ENCODE results near the gene ZNF367.
A peak's percentile ranks its signal among the peaks of the same experiment; 100 is the strongest.

ZNF367 gene

DNA sequence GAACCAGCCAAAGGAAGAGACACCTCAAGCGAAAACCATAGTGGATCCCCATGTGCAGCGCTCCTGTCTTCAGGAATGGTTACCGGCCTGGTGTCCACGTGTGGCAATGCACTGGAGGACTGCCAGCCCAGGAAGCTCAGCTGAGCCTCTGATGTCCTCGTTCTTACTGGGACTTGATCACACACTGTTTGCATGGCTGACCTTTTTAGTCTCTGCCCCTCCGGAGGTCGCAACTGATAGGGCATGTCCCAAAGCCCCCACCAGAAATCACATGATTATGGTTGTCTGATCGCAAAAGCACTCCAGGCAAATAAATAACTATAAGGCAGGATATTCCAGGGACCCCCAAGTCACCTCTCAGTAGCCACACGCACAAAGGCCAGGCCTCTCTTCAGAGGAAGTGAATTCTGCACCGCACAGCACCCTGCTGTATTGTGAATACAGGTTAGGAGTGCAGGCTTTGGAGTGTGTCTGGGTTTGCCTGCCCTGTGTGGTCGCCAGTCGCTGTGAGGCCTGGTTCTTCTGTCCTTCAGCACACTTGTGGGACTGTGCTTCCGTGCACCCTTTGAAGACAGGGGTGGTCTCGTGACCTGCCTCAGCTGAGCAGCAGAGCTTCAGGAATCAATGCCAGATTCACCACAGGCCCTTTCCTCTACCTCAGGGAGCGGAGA, 18.4 kb upstream of the ZNF367 start:
- DNase-seq, result no peak

DNA sequence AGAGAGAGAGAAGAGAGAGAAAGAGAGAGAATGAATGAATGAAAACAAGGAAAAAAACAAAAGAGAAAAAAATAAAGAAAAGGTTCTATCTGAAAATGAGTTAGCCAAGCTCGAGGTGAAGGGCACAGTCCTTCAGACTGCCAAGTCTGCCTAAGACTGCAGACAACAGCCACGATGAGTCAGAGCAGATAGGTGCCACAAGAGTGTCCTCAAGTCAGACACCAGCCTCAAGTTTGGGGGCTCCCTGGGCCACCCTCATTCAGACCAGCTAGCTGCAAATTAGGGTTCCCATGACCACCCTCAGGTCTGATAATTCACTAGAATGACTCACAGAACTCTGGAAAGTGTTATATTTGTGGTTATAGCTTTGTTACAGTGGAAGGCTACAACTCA, 17.9 kb upstream of the ZNF367 start:
- no peak for DNase-seq

DNA sequence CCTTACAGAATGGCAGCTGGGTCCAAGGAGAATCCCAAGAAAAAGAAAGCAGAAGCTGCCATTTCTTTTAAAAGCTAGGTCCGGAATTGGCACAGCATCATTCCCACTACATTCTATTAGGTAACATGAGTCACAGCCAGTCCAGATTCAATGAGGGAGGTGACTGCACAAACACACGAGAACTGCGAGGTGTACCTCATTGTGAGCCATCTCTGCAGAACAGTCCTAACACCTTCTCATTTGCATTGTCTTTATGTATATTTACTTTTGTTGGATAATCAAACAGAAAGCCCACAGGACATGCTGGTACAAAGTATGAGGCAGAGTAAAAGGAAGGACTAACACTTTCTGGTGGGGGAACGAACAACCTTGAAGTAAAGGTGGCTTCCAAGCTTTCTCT, 17.2 kb upstream of the ZNF367 start:
- DNase-seq, result no peak

DNA sequence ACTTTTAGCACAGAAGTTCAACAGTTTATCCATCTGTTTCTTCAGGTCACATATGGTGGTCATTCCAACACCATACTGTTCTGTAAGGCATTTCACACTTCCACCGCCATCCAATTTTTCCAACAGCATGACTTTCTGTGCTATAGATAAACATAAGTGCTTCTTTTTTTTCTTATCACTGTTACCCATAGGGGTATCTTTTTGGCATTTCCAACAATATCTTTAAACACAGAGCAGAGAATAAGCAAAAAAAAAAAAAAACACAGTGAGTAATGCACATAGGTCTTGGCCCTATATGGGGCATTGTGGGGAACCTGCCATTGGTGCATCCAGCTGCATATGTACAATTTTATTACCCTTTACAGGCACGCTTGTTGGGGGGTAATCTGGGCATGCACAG, 12.2 kb upstream of the ZNF367 start:
- DNase-seq, result no peak

DNA sequence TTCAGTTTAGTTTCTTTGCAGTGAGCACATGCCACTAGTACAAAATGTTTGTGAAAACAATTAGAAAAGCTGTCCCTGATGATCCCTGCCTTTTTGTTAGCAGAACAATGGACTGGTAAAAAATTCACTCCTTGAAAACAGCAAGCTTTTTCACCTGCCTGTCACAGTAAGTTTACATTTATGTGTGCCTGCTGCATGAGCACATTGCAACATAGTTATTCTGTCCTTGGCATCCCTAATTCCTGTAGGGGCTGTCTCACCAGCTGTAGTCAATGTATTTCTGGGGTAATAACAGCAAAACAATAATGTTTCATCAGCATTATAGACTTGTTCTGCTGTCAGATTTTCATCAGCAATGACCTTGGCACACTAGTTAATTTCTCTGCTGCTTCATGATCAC, 11.6 kb upstream of the ZNF367 start:
- DNase-seq, result no peak

DNA sequence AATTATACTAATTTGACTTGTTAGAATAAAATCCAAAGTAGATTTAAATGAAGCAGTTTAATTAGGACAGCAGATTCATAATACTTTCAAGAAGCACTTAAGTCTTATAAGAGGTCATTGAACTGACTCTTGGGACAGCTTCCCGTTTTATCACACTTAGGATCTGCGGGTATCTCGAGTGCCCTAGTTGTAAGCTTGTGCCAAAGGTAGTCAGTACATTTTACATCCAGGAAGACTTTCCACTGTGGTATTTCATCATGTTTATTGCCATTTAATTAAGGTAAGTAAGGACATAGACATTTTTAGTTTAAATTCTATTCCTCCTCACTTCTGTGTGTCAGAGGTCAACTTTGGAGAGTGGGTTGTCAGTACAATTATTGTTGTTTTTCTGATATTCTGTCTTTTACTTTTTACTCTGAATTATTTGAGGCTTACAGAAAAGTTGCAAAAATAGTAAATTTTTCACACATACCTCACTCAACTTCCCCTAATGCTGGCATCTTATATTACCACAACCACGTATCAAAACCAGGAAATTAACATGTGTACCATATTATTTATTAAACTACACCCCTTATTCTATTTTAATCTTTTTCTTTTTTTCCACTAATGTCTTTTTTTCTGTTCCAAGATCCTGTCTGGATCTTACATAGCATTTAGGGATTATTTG, 7.5 kb upstream of the ZNF367 start:
- no peak for DNase-seq

DNA sequence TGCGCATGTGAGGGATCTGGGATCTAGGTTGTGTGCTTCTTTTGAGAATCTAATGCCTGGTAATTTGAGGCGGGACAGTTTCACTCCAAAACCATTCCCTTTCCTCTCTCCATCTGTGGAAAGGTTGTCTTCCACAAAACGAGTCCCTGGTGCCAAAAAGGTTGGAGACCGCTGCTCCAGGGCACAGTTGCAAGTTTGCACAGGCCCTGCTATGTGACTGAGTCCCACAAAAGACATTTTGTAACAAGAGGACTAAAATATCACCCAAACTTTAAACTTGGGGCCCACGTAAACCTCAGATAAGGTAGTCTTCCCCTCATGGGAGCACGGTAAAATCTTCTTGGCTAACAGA, 5.8 kb upstream of the ZNF367 start:
- DNase-seq, result no peak

DNA sequence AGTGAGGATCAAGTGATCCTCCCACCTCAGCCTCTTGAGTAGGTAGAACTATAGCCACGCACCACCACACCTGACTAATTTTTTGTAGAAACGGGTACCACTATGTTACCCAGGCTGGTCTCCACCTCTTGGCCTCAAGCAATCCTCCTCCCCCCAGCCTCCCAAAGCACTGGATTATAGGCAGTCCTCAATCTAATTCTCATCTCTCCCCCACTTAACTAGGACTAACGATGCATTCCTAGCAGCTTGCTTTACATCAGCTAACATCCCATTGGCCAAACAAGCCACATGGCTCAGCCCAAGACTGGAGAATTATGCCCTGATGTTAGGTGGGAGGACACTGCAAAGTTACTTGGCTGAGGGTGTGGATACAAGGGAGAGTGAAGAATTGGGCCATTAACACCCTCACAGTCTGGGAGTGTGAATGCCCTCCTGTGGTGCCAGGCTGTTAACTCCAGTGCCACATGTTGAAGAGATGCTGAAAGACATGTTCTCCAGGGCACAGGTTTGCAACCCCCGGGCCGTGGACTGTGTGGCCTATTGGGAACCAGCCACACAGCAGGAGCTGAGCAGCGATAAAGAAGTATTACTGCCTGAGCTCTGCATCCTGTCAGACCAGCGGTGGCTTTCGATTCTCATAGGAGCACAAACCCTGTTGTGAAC, 5.3 kb upstream of the ZNF367 start:
- no peak for DNase-seq

DNA sequence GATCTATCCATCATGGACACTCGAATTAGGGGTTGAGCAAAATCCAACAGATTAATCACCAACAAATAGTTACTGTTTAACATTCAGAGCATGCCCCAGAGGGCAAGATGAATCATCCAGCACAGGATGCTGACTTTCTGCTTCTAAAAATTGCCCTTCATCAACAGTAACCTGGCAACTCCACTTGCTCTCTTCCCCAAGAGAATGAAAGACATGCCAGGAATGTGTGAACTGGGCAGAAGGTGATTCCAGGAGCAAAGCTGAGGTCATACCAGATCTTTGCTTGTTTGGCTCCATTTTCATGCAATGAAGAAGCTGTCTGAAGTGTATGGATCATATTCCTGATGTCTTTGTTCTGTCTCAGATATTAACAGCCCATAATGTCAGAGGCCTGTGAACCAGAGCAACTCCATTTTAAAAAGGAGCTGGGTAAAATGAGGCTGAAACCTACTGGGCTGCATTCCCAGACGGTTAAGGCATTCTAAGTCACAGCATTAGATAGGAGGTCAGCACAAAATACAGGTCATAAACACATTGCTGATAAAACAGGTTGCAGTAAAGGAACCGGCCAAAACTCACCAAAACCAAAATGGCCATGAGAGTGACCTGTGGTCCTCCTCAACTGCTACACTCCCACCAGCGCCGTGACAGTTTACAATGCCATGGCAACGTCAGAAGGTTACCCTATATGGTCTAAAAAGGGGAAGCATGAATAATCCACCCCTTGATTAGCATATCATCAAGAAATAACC, 2.5 kb upstream of the ZNF367 start:
- DNase-seq, result no peak

DNA sequence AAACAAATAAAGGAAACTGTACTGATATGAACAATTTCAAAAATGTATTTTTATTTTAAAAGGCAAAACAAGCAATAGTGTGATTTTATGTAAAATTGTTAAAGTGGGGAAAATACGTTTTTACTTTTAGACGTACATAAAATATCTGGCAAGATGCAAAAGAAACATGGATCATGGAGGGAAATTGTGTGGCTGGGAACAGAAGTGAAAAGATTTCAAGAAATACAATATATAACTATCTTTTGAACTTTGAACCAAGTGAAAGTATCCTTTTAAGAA, 1.5 kb upstream of the ZNF367 start:
- DNase-seq, result no peak

DNA sequence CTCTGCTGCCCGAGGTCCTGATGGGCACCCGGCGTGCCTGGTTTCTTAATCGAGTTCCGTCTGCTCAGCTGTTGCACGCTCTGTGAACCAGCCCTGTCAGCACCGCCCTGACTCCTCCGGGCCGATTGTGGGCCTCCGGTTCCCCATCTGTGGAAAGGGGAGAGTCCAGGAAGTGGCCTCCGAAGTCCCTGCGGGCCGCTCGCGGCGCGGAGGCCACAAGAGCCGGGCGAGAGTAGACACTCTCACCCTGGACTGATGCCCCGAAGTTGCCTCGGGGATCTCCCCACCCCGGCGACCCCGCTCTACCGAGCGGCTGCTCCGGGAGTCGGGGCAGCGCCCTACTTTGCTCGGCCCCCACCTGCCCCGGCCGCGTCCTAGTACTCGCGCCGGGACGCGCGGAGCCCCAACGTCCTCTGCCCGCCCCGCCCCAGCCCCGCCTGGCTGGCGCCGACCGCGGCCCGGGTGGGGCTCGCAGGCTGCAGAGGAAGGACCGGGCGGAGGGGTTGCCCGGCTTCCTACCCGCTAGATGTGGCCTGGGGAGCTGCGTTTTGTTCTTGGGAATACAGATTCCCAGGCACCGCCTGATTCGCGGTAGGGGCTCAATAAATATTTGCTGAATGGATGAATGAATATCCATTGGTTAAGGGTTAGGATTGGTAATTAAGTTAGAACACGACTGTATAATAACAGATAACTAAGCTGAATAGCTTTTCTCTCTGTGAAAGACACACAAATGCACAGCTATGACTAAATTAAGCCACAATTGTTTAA, 935 bp upstream of the ZNF367 start:
- peak; percentile 24 for DNase-seq

DNA sequence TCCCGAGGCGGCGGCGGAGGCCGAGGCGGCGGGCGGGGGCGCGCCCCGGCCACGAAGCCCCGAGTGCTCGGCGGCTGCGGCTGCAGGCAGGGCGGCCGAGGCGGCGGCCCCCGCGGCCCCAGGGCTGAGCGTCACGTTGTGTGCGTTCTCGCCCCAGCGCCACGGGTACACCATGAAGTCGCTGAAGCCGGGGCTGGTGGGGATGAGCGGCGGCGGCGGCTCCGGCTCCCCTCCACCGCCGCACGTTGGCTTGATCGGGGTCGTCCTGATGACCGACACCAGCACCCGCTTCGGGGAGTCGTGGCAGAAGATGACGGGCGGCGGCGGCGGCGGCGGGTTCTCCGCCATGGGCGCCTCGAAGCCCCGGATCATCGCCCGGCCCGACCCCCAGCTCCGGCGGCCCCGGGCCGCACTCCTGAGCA, 498 bp downstream of the ZNF367 start:
- no peak for DNase-seq

DNA sequence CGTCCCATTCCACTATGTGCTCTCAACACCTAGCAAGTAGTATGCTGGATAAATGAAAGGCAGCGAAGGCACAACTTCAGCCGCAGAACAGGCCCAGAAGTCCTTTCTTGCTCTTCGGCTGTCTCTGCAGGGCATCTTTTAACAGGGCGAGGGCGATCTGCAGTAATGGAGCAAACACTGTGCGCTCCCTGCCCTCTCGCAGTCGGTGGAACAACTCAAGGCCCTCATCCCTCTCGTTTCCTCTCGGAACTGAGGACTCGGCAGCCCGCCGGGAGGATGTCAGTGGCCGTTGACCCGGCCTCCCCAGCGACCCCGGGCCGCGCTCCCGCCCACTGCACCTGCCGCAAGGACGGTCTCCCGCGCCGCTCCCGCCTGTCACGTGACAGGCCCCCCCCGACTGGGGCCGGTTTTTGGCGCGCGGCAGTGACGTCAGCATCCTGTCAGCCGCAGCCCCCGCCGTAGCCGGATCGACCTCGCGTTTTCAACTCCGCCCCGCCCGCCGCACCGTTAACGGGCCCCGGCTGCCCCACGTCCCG, 1.1 kb downstream of the ZNF367 start:
- peak; percentile 88 for DNase-seq

DNA sequence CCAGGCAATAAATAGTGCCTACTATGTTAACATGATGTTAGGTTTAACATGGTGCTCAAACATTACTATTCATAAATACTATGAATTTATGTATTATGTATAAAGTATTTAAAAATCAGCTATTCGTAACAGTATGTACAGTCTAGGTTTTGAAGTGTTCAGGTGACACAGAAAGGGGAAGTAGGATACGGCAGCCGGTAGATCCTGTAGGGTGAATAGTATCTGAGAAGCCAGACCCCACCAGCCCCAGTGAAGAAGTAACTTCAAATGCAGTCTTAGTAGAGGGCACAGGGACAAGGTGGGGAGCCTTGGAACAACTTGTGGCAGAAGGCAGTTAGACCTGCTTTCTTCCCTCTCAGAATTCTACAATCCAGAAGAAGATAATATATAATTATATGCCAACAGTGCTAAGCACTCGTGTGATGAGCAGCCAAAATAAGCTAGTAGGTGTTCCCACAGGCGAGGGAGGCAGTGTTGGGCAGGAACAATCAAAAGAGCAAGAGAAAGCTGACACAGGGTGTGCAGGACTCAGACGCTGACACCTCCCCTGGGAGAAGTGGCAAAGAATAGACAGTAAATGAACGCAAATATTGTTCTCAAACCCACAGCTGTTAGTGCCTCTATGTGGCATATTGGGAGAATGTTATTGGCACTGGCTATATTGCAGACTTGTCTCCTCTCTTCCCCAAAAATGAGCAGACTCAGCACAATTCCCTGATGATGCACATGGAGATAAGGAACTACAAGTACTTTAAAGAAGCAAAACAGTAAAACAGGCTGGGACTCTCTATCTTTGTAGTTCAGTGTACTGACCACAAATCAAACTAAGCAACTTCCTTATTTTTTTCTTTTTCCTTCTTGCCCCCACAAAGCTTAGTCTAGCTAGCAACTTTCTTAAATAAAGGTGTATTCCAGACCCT, 4.6 kb downstream of the ZNF367 start:
- DNase-seq, result no peak

DNA sequence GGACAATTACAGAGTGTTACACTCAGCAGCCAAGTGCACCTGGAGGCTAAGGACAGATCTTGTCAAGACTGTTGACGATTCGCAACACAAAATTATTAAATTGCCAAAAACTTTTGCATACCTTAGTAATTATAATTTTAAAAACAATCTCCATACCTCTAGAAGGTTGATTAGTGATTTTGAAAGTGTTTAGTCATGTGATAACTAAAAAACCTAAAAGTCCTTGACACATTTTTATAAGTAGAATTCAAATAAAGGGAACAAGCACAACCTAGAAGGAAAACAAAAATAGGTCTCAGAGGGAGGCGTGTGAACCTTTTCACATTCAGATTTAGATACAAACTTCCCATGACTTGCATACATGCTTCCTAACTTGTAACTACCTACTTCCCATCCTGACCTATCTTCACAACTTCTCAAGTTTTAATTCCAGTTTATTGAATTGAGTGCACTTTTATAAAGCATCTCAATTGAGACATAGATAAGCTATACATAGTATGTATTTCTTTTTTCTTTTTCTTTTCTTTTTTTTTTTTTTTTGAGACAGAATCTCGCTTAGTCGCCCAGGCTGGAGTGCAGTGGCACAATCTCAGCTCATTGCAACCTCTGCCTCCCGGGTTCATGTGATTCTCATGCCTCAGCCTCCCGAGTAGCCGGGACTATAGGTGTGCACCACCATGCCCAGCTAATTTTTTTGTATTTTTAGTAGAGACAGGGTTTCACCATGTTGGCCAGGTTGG, 5.8 kb downstream of the ZNF367 start:
- DNase-seq, result no peak

DNA sequence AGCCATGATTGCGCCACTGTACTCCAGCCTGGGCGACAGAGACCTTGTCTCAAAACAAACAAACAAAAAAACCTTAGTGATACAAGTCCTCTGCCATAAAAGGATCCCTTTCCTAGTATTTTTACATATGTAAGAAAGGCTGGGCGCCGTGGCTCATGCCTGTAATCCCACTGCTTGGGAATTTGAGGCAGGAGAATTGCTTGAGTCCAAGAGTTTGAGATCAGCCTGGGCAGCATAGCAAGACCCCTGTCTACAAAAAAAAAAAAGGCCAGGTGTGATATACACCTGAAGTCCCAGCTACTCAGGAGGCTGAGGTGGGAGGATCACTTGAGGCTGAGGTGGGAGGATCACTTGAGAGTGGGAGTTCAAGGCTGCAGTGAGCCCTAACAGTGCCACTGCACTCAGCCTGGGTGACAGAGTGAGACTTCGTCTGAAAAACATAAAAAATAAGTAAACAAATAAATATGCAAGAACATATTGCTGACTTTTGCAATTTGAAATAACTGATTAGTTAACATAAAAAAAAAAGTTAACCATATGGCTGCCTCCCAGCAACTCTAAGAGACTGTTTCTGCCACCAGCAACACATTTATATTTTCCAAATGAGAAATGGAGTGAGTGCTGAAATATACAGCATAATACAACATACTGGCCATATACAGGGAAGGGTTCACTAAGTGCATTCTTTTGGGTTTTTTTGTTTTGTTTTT, 6.9 kb downstream of the ZNF367 start:
- no peak for DNase-seq

DNA sequence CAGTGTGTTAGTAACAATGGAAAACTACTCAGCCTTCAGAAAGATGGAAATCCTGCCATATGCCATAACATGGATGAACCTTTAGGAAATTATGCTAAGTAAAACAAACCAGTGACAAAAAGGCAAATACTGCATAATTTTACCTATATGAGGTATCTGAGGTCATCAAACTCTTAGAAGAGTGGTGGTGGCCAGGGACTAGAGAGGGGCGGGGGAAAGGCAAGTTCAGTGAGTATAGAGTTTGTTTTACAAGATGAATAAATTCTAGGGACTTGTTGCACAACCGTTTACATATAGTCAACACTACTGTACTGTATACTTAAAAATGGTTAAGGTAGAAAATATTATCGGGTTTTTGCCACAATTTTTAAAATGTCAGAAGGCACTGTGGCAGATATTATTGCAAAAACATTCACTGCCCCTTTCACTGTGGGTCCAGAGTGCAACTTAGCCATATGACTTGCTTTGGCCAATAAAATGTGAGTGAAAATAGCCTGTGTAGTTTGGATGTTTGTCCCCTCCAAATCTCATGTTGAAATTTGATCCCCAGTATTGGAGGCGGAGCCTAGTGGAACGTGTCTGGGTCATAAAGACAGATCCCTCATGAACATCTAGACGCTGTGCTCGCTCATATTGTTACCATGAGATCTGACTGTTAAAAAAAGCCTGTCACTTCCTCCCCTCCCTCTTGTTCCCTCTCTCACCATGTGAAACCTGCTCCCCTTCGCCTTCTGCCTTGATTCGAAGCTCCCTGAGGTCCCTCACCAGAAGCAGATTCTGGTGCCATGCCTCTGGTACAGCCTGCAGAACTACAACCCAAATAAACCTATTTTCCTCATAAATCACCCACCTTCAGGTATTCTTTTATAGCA, 9.5 kb downstream of the ZNF367 start:
- DNase-seq, result no peak

DNA sequence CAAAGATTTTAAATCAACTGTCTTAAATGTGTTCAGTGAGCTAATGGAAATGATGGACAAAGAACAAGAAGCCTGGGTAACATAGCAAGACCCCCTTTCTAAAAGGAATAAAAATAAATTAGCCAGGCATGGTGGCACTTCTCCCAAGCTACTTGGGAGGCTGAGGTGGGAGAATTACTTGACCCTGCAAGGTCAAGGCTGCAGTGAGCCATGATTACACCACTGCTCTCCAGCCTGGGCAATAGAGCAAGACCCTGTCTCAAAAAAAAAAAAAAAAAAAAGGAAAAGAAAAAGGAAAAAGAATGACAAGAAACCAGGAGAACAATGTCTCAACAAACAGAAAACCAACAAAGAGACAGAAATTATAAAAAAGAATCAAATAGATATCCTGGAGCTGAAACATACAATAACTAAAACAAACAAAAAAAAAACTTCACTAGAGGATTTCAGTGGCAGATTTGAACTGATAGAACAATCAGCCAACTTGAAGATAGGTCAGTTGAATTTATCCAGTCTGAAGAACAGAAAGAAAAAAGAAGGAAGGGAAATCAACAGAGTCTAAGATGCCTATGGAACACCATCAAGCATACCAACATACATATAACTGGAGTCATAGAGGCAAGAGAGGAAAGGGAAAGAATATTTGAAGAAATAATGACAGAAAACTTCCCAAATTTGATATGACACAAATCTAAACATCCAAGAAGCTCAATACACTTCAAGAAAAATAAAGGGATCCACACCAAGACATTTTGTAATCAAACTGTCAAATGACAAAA, 17.8 kb downstream of the ZNF367 start:
- no peak for DNase-seq

DNA sequence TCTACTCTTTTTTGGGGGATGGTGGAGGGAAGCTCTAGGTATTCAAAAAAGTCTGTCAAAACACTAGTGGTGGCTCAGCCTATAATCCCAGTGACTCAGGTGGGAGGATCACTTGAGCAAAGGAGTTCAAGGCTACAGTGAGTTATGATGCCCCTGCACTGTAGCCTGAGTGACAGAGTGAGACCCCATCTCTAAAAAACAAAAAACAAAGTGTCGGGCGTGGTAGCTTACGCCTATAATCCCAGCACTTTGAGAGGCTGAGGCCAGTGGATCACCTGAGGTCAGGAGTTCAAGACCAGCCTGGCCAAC, 18.9 kb downstream of the ZNF367 start:
- no peak for DNase-seq

Data from effector CD4-positive, alpha-beta T cell (primary cell).